Gastrocnemius medialis (tissue), 4 donors: ENCODE results near the gene MRPS18B. TPM values are rescaled to one million over a fixed set of nuclear protein-coding genes. Genes with fewer than 3 reads are reported as not detected.

ENCODE experiments used
- ATAC-seq, 2 donors: fragments of 150-250 bp; one replicate each; pipeline ENCODE4 v1.9.1; 2016
- DNase-seq, 2 donors: peaks; one replicate each; pipeline ENCODE4 v3.0.0-alpha.2; 2019
- H3K27ac ChIP-seq, 4 donors: fragments of 200-600 bp; sonication (generic); 1 replicate in 1 of 4; 2 replicates in 3 of 4; pipeline ENCODE4 v1.5.1; 2016 to 2018; ENCODE audit warnings: mild to moderate bottlenecking in 2 of 4, moderate library complexity in 1 of 4
- H3K27me3 ChIP-seq, 3 donors: fragments of 200-600 bp; sonication (generic) in 2 of 3; 1 replicate in 1 of 3; 2 replicates in 2 of 3; pipeline versions ENCODE4 v1.5.1 to v1.6.0; 2016 to 2019; ENCODE audit warnings: mild to moderate bottlenecking in 1 of 3, moderate library complexity in 1 of 3
- H3K36me3 ChIP-seq, 2 donors: fragments of 200-600 bp; sonication (generic) in 1 of 2; one replicate each; pipeline ENCODE4 v1.5.1; 2017 to 2018
- H3K4me1 ChIP-seq, 2 donors: fragments of 200-600 bp; sonication (generic) in 1 of 2; one replicate each; pipeline ENCODE4 v1.5.1; 2016 to 2017; ENCODE audit warnings: mild to moderate bottlenecking in 2 of 2
- H3K4me3 ChIP-seq, 4 donors: fragments of 200-600 bp; sonication (generic) in 3 of 4; 1 replicate in 1 of 4; 2 replicates in 3 of 4; pipeline ENCODE4 v1.5.1; 2016 to 2019; ENCODE audit warnings: mild to moderate bottlenecking in 2 of 4
- H3K9me3 ChIP-seq, 3 donors: fragments of 200-600 bp; sonication (generic) in 2 of 3; 1 replicate in 1 of 3; 2 replicates in 2 of 3; pipeline ENCODE4 v1.5.1; 2016 to 2019
- POLR2A ChIP-seq, 2 donors: fragments of 450-650 bp; IDR thresholded peaks; one replicate each; pipeline ENCODE4 v1.6.1; 2017; ENCODE audit warnings: antibody characterized with exemption in 2 of 2, mild to moderate bottlenecking in 2 of 2, moderate library complexity in 2 of 2
- in situ Hi-C, 4 donors: fragments of 200-750 bp; cut with MboI; loops; one replicate each; pipeline versions ENCODE4 v1.15.0 to v1.8.0; 2017; ENCODE audit warnings: low sequenced_read_pairs in 4 of 4
- intact Hi-C: fragments of 100-400 bp; cut with DNase I; formaldehyde crosslinking; loops from one replicate; pipeline ENCODE4 v1.15.1; 2023; ENCODE audit warnings: low total_unique reads
- total RNA-seq, 4 donors: library from RNA; depleted of rRNA; stranded (reverse); fragments of >200 nt; gene quantifications; one replicate each; pipeline versions ENCODE4 v1.1.0 to v1.2.3, GENCODE V29; 2016
- TF ChIP-seq, protein P1 (sequence below), 5 experiments: fragments of 450-650 bp in 3 of 5; fragments of 200-600 bp in 2 of 5; sonication (generic) in 2 of 5; IDR thresholded peaks in 4 of 5; conservative IDR thresholded peaks in 1 of 5; 1 replicate in 4 of 5; 2 replicates in 1 of 5; pipeline ENCODE4 v1.5.1; 2016 to 2019; ENCODE audit warnings: antibody characterized with exemption in 5 of 5, mild to moderate bottlenecking in 3 of 5, moderate library complexity in 3 of 5

Gene MRPS18B
- total RNA-seq = 100 to 1,000 TPM; 155 to 211 (median 167) TPM

- TF ChIP-seq, protein P1, sequence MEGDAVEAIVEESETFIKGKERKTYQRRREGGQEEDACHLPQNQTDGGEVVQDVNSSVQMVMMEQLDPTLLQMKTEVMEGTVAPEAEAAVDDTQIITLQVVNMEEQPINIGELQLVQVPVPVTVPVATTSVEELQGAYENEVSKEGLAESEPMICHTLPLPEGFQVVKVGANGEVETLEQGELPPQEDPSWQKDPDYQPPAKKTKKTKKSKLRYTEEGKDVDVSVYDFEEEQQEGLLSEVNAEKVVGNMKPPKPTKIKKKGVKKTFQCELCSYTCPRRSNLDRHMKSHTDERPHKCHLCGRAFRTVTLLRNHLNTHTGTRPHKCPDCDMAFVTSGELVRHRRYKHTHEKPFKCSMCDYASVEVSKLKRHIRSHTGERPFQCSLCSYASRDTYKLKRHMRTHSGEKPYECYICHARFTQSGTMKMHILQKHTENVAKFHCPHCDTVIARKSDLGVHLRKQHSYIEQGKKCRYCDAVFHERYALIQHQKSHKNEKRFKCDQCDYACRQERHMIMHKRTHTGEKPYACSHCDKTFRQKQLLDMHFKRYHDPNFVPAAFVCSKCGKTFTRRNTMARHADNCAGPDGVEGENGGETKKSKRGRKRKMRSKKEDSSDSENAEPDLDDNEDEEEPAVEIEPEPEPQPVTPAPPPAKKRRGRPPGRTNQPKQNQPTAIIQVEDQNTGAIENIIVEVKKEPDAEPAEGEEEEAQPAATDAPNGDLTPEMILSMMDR (IDR thresholded peaks at IDR 0.05 in 4 of 5, conservative IDR thresholded peaks at IDR 0.05 in 1 of 5) = no peak
- peak in 1 of 2 donors; percentile 79 for TF ChIP-seq POLR2A (IDR thresholded peaks at IDR 0.05)
- no peaks in the 10 kb centered on the region for H3K9me3 ChIP-seq
- no peaks in the 10 kb centered on the region for H3K27me3 ChIP-seq
- peaks cover 3 to 48% of the 10 kb centered on the region in 2 donors for H3K36me3 ChIP-seq
- H3K27ac ChIP-seq = peak within 1 kb of the TSS; percentile 95 to 99 (median 98)
- ATAC-seq = peak; percentile 77 to 84
- peaks cover 27 to 33% of the 10 kb centered on the region in 2 donors for H3K4me1 ChIP-seq
- H3K4me3 ChIP-seq = peak within 1 kb of the TSS; percentile 71 to 89 (median 82)
- intact Hi-C loops = loop anchor here (1.0 to 10.0 kb wide), 7 partner anchors 47 to 1207 kb away; partner anchors contain the start of genes ABCF1, DDX39B, DHX16 and GNL1
- in situ Hi-C loops = loop anchor here in 1 of 4 donors (25.0 kb wide), 1 partner anchor 1570 kb away; the partner anchor contains the start of genes AGER, AGPAT1, GPSM3 and PBX2
- DNase-seq = peak; percentile 98 to 99
Observed at GRCh38 chr6:30617565-30618269, at the start of gene MRPS18B. MRPS18B (plus strand) TSS chr6:30617840; CDS start chr6:30617866, 26 bp downstream.

- intact Hi-C loops = no loop called here
- in situ Hi-C loops = no loop called here
- TF ChIP-seq, protein P1 (IDR thresholded peaks at IDR 0.05 in 4 of 5, conservative IDR thresholded peaks at IDR 0.05 in 1 of 5) = no peak
- no peak for TF ChIP-seq POLR2A (IDR thresholded peaks at IDR 0.05)
- Histone ChIP-seq H3K4me1 (peaks cover 31 to 32% of the 10 kb centered on the region in 2 donors), H3K27ac (no peak overlapping the region), H3K36me3 (peaks cover 0 to under 1% of the 10 kb centered on the region in 2 donors), H3K27me3 (no peaks in the 10 kb centered on the region), H3K4me3 (no peak overlapping the region), H3K9me3 (no peaks in the 10 kb centered on the region)
- ATAC-seq (no peak), DNase-seq (no peak)
Observed at GRCh38 chr6:30568245-30568644, 49.4 kb upstream of the MRPS18B start.

GRCh38 chr6:30570263-30570662 is 47.4 kb upstream of the MRPS18B start:
- Histone ChIP-seq H3K4me1 (peaks cover 31 to 36% of the 10 kb centered on the region in 2 donors), H3K36me3 (no peaks in the 10 kb centered on the region), H3K4me3 (peak overlapping the region; percentile 72 to 96 (median 78)), H3K9me3 (no peaks in the 10 kb centered on the region), H3K27me3 (no peaks in the 10 kb centered on the region), H3K27ac (peak overlapping the region; percentile 91 to 99 (median 94))
- intact Hi-C loops (loop anchor here (2.0 kb wide), 2 partner anchors 47 to 151 kb away; partner anchors contain the start of genes MRPS18B, PPP1R10 and TUBB), in situ Hi-C loops (no loop called here)
- ATAC-seq = no peak
- DNase-seq = no peak
- TF ChIP-seq POLR2A (IDR thresholded peaks at IDR 0.05) = no peak

DNA sequence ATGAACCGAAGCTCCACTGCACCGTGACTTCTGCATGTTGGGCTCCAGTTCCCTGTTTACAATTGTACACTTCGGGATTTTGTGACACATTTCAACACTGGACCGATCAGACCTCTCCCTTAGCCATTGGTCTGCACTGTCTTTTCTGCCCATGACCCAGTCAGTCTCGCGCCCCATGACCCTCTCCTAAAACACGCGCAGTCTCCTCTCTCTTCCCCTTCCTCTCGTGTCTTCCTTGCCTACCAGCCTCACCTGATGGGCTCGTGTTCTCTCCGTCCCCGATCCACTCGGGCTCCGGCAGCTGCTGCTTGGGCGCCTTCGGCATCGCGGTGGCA is 46.9 kb upstream of the MRPS18B start:
- Histone ChIP-seq H3K9me3 (no peaks in the 10 kb centered on the region), H3K36me3 (no peaks in the 10 kb centered on the region), H3K27ac (peak overlapping the region; percentile 91 to 99 (median 94)), H3K4me1 (peaks cover 31 to 36% of the 10 kb centered on the region in 2 donors), H3K27me3 (no peaks in the 10 kb centered on the region), H3K4me3 (peak overlapping the region; percentile 72 to 96 (median 78))
- in situ Hi-C loops (no loop called here), intact Hi-C loops (loop anchor here (1.0 to 2.0 kb wide), 3 partner anchors 14 to 150 kb away; partner anchors contain the start of genes GNL1, MRPS18B, PPP1R10 and TUBB)
- TF ChIP-seq POLR2A (IDR thresholded peaks at IDR 0.05) = no peak
- TF ChIP-seq, protein P1 (IDR thresholded peaks at IDR 0.05 in 4 of 5, conservative IDR thresholded peaks at IDR 0.05 in 1 of 5) = no peak
- DNase-seq = peak in 1 of 2 donors; percentile 44
- ATAC-seq = peak; percentile 36 to 57
